ENCODE measurements around the gene POFUT2.

The POFUT2 gene

DNA sequence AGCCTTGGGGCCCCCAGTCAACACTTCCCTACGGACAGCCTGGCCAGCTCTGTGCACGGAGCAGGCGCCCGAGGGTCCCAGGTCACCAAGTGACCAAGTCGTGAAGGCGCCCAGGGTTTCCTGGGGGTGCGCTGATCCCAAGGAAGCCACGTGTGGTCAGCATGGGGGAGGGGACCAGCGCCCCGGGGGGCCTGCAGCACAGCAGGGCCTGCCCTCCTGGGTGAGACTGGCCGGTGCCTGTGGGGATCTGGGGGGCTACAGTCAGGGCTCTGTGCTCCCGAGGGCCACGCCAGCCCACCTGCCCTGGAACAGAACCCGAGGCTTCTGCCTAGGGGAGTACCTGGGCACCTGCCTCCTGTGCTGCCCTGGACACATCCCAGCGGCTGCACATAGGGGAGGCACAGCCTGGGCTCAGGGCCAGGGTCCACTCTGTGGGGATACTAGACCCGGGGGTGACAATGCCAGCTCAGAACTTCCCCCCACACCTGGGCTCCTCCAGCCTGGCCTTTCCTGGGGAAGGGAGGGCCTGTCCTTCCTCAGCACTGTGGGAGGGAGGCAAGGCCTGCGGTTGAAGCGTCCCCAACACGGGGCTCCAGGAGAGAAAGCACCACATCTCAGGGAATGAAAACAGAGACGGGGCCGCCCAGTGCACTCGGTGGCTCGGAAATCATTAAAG, 6.2 kb upstream of the POFUT2 start:
- no peaks in the 10 kb centered on the region for H3K9me3 Mint-ChIP-seq
- peaks cover 10 to 14% of the 10 kb centered on the region in 2 donors for H3K4me1 Mint-ChIP-seq (ENCODE audit: low read depth in 2 of 2)
- H3K27ac Mint-ChIP-seq, result no peak overlapping the region
- H3K36me3 Mint-ChIP-seq (ENCODE audit: insufficient read depth), result peaks cover 3% of the 10 kb centered on the region
- peaks cover 0 to 15% of the 10 kb centered on the region in 2 donors for H3K27me3 Mint-ChIP-seq
- no peak for DNase-seq
- H3K4me3 Mint-ChIP-seq, result no peak overlapping the region
- ATAC-seq (replicated peaks), result no peak

DNA sequence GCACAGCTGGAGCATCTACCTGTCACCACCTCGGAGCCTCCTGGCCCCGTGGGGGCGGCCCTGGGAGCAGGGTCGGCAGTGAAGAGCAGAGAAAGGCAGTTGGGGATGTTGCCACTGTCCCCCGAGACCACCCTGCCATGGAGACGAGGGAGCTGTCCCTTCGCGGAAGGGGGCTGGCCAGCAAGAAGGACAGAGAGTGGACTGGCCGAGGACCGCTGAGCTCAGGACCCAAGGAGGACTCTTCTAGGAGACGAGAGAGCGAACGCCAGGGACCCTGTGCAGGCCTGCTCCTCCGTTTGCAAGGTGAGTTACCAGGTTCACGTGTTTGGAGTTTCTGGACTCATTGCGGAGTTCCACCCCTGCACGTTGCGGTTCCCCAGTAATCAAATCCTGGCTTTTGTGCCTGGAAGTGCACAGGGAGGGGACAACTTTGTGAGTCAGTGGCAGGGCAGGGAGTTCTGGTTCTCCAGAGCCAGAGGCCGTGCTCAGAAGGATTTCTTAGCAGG, 5.6 kb upstream of the POFUT2 start:
- DNase-seq (no peak), ATAC-seq (replicated peaks) (no peak)
- peaks cover 3% of the 10 kb centered on the region for H3K36me3 Mint-ChIP-seq (ENCODE audit: insufficient read depth)
- peak overlapping the region; percentile 54 to 60 for H3K4me3 Mint-ChIP-seq
- H3K9me3 Mint-ChIP-seq, result no peaks in the 10 kb centered on the region
- peak overlapping the region; percentile 56 to 65 for H3K27ac Mint-ChIP-seq
- peaks cover 0 to 15% of the 10 kb centered on the region in 2 donors for H3K27me3 Mint-ChIP-seq
- peaks cover 10 to 14% of the 10 kb centered on the region in 2 donors for H3K4me1 Mint-ChIP-seq (ENCODE audit: low read depth in 2 of 2)

DNA sequence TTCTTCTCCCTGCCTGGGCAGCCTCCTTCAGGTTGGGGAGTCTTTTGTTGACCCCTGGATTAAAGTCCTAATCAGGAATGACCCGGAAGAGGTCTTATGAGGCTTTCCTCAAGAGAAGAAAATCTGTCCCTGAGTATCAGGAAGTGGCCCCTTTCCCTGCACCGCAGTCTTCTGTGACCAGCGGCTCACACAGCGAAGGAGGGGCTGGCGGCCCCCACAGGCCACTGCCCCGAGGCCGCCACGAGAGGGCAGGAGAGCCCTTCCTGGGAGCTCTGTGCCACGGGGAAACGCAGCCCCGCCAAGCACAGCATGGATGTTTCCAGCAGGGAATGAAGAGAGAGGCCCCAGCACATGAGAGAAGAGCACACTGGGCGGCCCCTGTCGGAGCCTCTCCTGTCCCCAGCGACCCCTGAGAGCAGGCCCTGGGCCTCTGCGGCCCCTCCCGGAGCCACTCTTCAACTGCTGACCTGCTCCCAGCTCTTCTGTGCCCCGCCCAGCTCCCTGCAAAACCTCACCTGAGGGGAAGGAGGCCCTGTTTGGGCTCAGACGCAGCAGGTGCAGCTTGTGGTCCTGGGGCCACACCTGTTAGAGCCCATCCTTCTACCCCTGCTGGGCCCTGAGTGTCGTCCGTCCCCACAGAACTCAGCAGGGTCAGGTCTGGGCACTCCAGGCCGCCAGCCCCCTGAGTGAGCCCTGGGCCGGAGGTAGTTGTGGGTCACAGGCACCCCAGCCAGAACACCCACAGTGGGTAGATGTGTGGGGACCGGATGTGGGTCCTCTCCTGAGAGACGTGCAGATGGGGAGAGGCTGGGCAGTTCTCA, 4.9 kb upstream of the POFUT2 start:
- H3K27me3 Mint-ChIP-seq, result peaks cover 0 to 15% of the 10 kb centered on the region in 2 donors
- H3K4me1 Mint-ChIP-seq (ENCODE audit: low read depth in 2 of 2), result peaks cover 10 to 17% of the 10 kb centered on the region in 2 donors
- H3K27ac Mint-ChIP-seq, result peak overlapping the region; percentile 56 to 65
- peaks cover 7% of the 10 kb centered on the region for H3K36me3 Mint-ChIP-seq (ENCODE audit: insufficient read depth)
- H3K4me3 Mint-ChIP-seq, result peak overlapping the region; percentile 54 to 60
- DNase-seq (peak; percentile 55 to 64 (median 60)), ATAC-seq (replicated peaks) (peak; percentile 58)
- no peaks in the 10 kb centered on the region for H3K9me3 Mint-ChIP-seq

DNA sequence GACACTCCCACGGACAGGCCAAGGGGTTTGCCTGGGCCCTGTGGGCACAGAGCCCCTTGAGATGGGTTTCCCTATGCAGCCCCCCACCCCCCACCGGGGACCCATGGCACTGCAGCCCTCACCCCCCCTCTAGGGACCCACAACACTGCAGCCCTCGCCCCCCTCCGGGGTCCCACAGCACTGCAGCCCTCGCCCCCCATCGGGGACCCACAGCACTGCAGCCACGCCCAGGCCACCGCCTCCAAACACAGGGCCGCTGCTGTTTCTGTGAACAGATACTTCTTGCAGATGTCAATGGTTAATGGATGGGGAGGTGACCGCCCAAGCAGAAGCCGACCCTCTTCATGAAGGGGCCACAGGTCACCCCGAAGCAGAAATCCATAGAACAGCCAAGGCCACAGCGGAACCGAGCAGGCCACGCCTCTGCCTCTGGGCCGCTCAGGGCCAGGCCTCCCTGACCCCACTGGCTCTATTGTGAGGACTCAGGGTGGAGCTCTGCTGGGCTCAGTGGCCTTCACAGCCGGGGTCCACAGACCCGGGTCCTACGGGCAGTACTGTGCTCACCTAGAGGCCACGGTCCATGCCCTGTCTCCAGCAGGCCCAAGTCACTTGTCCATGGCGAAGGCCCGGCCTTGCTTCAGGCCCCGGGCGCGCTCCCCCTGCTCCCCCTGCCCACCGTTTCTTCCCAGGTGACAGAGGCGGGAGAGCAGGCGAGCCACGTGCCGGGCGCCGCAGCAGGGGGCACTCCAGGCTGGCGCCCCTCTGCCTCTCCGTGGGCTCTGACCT, 4.1 kb upstream of the POFUT2 start:
- ATAC-seq (replicated peaks) (no peak), DNase-seq (no peak)
- Mint-ChIP-seq H3K9me3 (no peaks in the 10 kb centered on the region), H3K4me1 (ENCODE audit: low read depth in 2 of 2) (peaks cover 10 to 17% of the 10 kb centered on the region in 2 donors), H3K36me3 (ENCODE audit: insufficient read depth) (peaks cover 10% of the 10 kb centered on the region), H3K27ac (peak overlapping the region; percentile 56 to 65), H3K4me3 (no peak overlapping the region), H3K27me3 (peaks cover 0 to 15% of the 10 kb centered on the region in 2 donors)

DNA sequence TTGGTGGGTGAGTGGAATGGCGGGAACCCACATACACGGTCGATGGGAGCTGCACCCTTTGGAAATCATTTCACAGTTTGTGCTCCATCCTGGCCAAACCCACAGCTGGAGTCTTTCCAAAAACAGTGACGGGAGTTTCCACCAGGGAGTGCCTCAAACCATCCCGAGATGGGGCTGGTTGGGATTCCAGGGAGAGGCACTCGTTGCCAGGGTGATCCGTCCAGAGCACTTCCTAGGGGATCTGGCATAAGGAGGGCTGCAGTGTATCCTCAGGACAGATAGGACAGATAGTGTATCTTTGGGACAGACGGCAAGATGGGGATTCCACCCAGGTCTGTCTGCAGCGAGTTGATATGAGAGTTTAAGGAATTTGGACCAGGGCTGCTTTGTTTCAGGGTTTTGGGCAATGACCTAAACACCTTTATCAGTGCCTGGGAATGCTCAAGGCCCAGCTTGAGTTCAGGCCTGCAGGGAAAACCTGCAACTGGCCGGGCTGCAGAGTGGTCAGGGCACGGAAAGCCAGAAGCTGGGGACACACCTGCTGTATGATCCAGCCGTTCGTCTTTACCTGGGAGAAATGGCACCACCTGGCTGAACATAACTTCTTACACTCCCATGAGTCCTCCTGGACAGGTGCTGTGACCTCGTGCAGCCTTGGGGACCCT, 3.4 kb upstream of the POFUT2 start:
- H3K27me3 Mint-ChIP-seq, result peaks cover 0 to 15% of the 10 kb centered on the region in 2 donors
- peaks cover 10 to 17% of the 10 kb centered on the region in 2 donors for H3K4me1 Mint-ChIP-seq (ENCODE audit: low read depth in 2 of 2)
- H3K27ac Mint-ChIP-seq, result no peak overlapping the region
- H3K9me3 Mint-ChIP-seq, result no peaks in the 10 kb centered on the region
- peaks cover 10% of the 10 kb centered on the region for H3K36me3 Mint-ChIP-seq (ENCODE audit: insufficient read depth)
- no peak for DNase-seq
- ATAC-seq (replicated peaks), result no peak
- H3K4me3 Mint-ChIP-seq, result no peak overlapping the region

DNA sequence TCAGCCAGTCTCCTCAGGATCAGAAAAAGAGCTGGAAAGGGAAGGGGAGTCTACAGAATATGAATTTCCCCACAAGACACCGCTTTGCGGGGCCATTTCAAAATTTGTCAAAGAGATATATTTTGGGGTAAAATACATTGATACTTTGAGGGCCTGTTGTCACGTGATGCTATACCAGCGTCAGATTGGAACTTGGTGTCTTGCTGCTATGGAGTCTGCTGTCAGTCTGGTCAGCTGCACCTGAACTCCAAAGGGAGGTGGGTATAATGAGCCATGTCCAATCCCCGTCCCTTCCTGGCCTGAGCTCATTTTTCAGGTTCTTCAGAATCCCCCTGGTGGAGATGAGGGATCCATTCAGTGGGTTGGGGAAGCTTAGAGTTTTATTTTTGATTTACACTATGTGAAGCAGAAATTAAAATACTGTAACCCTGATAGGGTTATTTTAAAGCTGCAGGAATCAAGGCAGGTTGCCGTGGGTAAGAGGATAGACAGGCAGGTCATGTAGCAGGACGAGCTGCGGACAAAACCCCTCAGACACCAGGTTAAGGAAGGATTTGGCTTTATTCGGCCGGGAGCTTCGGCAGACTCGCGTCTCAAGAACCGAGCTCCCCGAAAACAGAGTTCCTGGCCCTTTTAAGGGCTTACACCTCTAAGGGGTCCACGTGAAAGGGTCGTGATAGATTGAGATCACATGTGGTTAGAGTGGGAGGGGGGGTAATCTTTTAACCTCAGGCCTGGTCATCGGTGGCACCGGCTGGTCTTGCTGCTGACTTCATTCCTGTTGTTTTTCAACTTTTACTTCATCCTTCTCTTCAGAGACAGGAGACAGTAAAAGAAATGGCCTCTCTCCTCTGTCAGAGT, 2.2 kb upstream of the POFUT2 start:
- H3K4me1 Mint-ChIP-seq (ENCODE audit: low read depth in 2 of 2), result peaks cover 10 to 24% of the 10 kb centered on the region in 2 donors
- H3K27ac Mint-ChIP-seq, result no peak overlapping the region
- peaks cover 0 to 6% of the 10 kb centered on the region in 2 donors for H3K27me3 Mint-ChIP-seq
- no peaks in the 10 kb centered on the region for H3K9me3 Mint-ChIP-seq
- DNase-seq (no peak), ATAC-seq (replicated peaks) (no peak)
- H3K4me3 Mint-ChIP-seq, result peak overlapping the region in 1 of 2 donors; percentile 12
- H3K36me3 Mint-ChIP-seq (ENCODE audit: insufficient read depth), result peaks cover 19% of the 10 kb centered on the region

DNA sequence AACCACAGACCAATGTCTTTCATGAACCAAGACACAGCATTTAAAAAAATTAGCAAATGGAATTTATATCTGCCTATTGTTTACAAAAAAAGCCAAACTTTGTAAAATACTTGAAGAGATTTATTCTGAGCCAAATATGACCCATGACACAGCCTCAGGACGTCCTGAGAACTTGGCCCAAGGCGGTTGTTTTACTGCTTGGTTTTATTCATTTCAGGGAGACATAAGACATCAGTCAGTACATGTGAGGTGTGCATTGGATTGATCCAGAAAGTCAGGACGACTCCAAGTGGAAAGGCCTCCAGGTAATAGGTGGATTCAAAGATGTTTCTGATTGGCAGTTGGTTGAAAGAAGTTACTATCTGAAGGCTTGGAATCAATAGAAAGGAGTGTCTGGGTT, 1.4 kb upstream of the POFUT2 start:
- H3K27ac Mint-ChIP-seq, result no peak overlapping the region
- H3K4me3 Mint-ChIP-seq, result peak overlapping the region in 1 of 2 donors; percentile 12
- no peak for DNase-seq

DNA sequence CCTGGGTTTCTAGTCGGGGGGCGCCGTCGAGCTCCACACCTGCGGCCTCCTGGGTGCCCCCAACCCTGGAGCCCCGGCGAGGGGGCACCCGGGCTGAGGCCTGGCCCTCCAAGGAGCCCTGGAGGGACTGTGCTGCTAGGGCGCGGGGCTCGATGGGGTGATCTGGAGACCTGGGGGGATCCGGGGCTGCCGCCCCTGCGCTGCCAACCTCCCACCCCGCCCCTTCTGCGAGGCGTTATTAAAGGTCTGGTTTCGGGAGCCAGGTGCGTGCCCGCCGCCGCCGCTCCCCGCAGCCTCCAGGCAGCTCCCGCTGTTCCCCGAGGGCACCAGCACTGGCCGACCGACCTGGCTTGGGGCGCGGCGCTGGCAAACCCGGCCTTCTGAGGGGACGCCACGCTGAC, 746 bp upstream of the POFUT2 start:
- H3K27ac Mint-ChIP-seq, result no peak overlapping the region
- peaks cover 10 to 23% of the 10 kb centered on the region in 2 donors for H3K4me1 Mint-ChIP-seq (ENCODE audit: low read depth in 2 of 2)
- DNase-seq (no peak), ATAC-seq (replicated peaks) (no peak)
- H3K4me3 Mint-ChIP-seq, result peak overlapping the region; percentile 89
- H3K27me3 Mint-ChIP-seq, result no peaks in the 10 kb centered on the region
- peaks cover 27% of the 10 kb centered on the region for H3K36me3 Mint-ChIP-seq (ENCODE audit: insufficient read depth)
- no peaks in the 10 kb centered on the region for H3K9me3 Mint-ChIP-seq

More for the DNA sequence above, 1.4 kb upstream of the POFUT2 start:
- ATAC-seq (replicated peaks), result no peak
- peaks cover 26% of the 10 kb centered on the region for H3K36me3 Mint-ChIP-seq (ENCODE audit: insufficient read depth)
- H3K4me1 Mint-ChIP-seq (ENCODE audit: low read depth in 2 of 2), result peaks cover 10 to 23% of the 10 kb centered on the region in 2 donors
- no peaks in the 10 kb centered on the region for H3K9me3 Mint-ChIP-seq
- no peaks in the 10 kb centered on the region for H3K27me3 Mint-ChIP-seq

DNA sequence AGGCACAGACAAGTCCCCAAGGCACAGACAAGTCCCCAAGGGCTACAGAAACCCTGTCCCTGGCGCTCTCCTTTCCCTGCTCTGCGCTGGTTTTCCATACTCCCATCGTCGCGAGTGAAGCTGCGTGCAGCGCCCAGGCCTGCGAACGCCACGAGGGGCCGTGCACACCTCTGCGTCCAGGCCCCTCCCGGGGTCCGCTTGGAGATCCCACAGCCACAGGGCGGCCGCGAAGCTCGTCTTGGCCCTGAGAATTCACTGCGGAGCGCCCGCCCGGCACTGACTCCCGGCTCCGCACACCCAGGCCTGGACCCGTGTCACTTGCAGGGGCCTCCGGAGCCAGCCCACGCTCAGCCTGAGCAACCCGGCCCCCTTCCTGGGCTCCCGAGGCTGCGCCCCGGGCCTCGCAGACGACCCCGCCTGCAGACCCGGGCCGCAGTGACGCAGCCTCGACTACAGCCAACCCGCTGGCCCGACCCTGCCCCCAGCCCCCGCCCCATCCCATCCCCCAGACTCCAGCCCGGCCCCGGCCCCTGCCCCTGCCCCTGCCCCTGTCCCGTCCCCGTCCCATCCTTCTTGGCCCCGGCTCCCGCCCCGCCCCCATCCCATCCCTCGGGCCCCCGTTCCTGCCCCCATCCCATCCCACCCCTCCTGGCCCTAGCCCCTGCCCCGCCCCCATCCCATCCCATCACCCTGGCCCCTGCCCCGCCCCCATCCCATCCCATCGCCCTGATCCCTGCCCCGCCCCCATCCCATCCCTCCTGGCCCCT, 841 bp downstream of the POFUT2 start:
- ATAC-seq (replicated peaks) (no peak), DNase-seq (no peak)
- no peaks in the 10 kb centered on the region for H3K9me3 Mint-ChIP-seq
- no peaks in the 10 kb centered on the region for H3K27me3 Mint-ChIP-seq
- H3K4me1 Mint-ChIP-seq (ENCODE audit: low read depth in 2 of 2), result peaks cover 0 to 14% of the 10 kb centered on the region in 2 donors
- H3K36me3 Mint-ChIP-seq (ENCODE audit: insufficient read depth), result peaks cover 27% of the 10 kb centered on the region
- peak overlapping the region in 1 of 2 donors; percentile 20 for H3K27ac Mint-ChIP-seq
- peak overlapping the region; percentile 89 for H3K4me3 Mint-ChIP-seq

DNA sequence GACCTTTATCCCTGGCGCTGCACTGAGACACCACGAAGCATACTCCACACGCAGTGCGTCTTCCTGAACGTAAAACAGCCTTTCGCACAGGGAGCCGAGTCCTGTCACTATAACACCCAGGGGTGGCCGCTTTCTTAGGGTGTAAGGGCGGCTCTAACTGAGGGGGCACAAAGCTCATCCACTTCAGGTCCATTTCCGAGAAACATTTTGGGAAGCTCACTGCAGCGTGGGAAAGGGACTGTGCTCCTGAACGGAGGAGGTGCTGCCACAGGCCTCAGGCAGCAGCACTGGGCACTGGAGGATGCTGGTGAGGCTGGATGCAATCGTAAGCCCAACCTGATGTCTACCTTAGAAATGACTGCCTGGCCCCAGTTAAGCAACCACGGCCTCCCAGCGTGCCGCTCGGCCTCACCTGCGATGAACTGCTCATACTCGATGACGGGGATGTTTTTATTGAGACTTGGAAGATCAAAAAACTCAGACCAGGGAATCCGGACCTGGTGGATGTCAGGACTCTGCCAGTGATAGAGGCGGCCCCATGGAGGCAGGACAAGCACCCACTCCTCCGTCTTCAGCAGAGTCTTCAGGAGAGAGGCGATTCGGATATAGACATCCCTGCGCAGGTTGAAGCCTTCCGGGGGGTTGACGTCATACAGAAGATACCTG, 2.3 kb downstream of the POFUT2 start:
- DNase-seq (no peak), ATAC-seq (replicated peaks) (no peak)
- Mint-ChIP-seq H3K4me1 (ENCODE audit: low read depth in 2 of 2) (peaks cover 0 to 10% of the 10 kb centered on the region in 2 donors), H3K9me3 (no peaks in the 10 kb centered on the region), H3K27ac (peak overlapping the region in 1 of 2 donors; percentile 77), H3K36me3 (ENCODE audit: insufficient read depth) (peaks cover 37% of the 10 kb centered on the region), H3K4me3 (peak overlapping the region; percentile 49 to 52), H3K27me3 (no peaks in the 10 kb centered on the region)

DNA sequence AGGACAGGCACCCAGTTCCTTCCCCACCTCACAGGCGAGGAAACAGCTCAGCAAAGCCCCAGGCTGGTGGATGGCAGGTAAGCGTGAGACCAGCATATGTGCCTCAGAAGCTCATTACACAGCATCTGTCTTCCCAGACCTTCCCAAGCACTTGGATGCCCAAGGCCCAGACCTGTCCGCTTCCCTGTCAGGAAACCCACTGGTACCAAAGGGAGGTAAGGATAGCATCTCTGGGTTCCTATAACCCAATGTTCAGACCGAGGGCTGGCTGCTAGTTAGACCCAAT, 3.3 kb downstream of the POFUT2 start:
- DNase-seq, result no peak
- Mint-ChIP-seq H3K9me3 (no peaks in the 10 kb centered on the region), H3K27ac (no peak overlapping the region), H3K27me3 (no peaks in the 10 kb centered on the region), H3K4me3 (no peak overlapping the region), H3K36me3 (ENCODE audit: insufficient read depth) (peaks cover 44% of the 10 kb centered on the region), H3K4me1 (ENCODE audit: low read depth in 2 of 2) (peaks cover 0 to 13% of the 10 kb centered on the region in 2 donors)
- no peak for ATAC-seq (replicated peaks)

Measured in effector memory CD8-positive, alpha-beta T cell (primary cell).